Stimulated activated CD8-positive, alpha-beta memory T cell treated with anti-CD3 and anti-CD28 coated beads, Interleukin-4, amount 100 ng/mL, for 24 hours (primary cell): ENCODE measurements around the gene PPP1R9A.

ENCODE experiments used
- DNase-seq: peaks from one replicate; pipeline ENCODE4 v3.0.0-alpha.2; 2020; ENCODE audit warnings: low read depth

The PPP1R9A gene

GRCh38 chr7:95264363-95264891 lies 357.0 kb downstream of the PPP1R9A start:
- no peak for DNase-seq

- no peak for DNase-seq
Measured at GRCh38 chr7:95265634-95266033, 358.2 kb downstream of the PPP1R9A start.

GRCh38 chr7:95267754-95268153 lies 360.4 kb downstream of the PPP1R9A start:
- no peak for DNase-seq

GRCh38 chr7:95269640-95270039 lies 362.2 kb downstream of the PPP1R9A start:
- DNase-seq, result no peak

- no peak for DNase-seq
Measured at GRCh38 chr7:95276114-95276513, 368.7 kb downstream of the PPP1R9A start.

- DNase-seq, result no peak
Measured at GRCh38 chr7:95279417-95279816, 372.0 kb downstream of the PPP1R9A start.

GRCh38 chr7:95286096-95286495 lies 378.7 kb downstream of the PPP1R9A start:
- no peak for DNase-seq

GRCh38 chr7:95290166-95290830 lies 382.9 kb downstream of the PPP1R9A start:
- DNase-seq, result no peak

- DNase-seq, result no peak
Measured at GRCh38 chr7:95295397-95295796, 388.0 kb downstream of the PPP1R9A start.

GRCh38 chr7:95296456-95296855 lies 389.1 kb downstream of the PPP1R9A start:
- no peak for DNase-seq

GRCh38 chr7:95297041-95297440 lies 389.6 kb downstream of the PPP1R9A start:
- DNase-seq, result no peak

GRCh38 chr7:95298091-95298490 lies 390.7 kb downstream of the PPP1R9A start:
- no peak for DNase-seq

GRCh38 chr7:95303013-95303905 lies 395.9 kb downstream of the PPP1R9A start:
- no peak for DNase-seq

GRCh38 chr7:95304990-95305389 lies 397.6 kb downstream of the PPP1R9A start:
- no peak for DNase-seq

GRCh38 chr7:95309951-95310350 lies 402.6 kb downstream of the PPP1R9A start:
- no peak for DNase-seq

GRCh38 chr7:95311389-95311788 lies 404.0 kb downstream of the PPP1R9A start:
- no peak for DNase-seq

GRCh38 chr7:95312561-95312960 lies 405.2 kb downstream of the PPP1R9A start:
- no peak for DNase-seq

- no peak for DNase-seq
Measured at GRCh38 chr7:95316588-95316987, 409.2 kb downstream of the PPP1R9A start.

GRCh38 chr7:95317546-95317945 lies 410.2 kb downstream of the PPP1R9A start:
- DNase-seq, result no peak

GRCh38 chr7:95317966-95318365 lies 410.6 kb downstream of the PPP1R9A start:
- DNase-seq, result no peak

GRCh38 chr7:95318501-95319100 lies 411.2 kb downstream of the PPP1R9A start:
- DNase-seq, result no peak

- DNase-seq, result no peak
Measured at GRCh38 chr7:95319570-95319969, 412.2 kb downstream of the PPP1R9A start.

GRCh38 chr7:95320651-95321050 lies 413.3 kb downstream of the PPP1R9A start:
- DNase-seq, result no peak
